ENCODE measurements around the gene UBL4A. TPM values are rescaled to one million over a fixed set of nuclear protein-coding genes. Genes with fewer than 3 reads are reported as not detected.
A peak's percentile ranks its signal among the peaks of the same experiment; 100 is the strongest.

UBL4A gene
- total RNA-seq, 1 experiment from 2014 or later = 26.7 TPM

- Mint-ChIP-seq H3K36me3 (ENCODE audit: insufficient read depth, unreplicated experiment) (peaks cover 18% of the 10 kb centered on the region), H3K27me3 (ENCODE audit: insufficient read depth, unreplicated experiment) (no peaks in the 10 kb centered on the region), H3K4me1 (ENCODE audit: insufficient read depth, unreplicated experiment) (no peaks in the 10 kb centered on the region), H3K27ac (ENCODE audit: low read depth, unreplicated experiment) (no peak overlapping the region), H3K4me3 (ENCODE audit: unreplicated experiment) (no peak overlapping the region), H3K9me3 (ENCODE audit: unreplicated experiment) (no peaks in the 10 kb centered on the region)
- no peak for TF ChIP-seq CTCF (IDR thresholded peaks at IDR 0.05; ENCODE audit: unreplicated experiment)
- intact Hi-C loops (cut with micrococcal nuclease) = loop anchor here (5.0 kb wide), 2 partner anchors 135 to 770 kb away; partner anchors contain the start of genes PLXNB3 and RPL10
- DNase-seq (ENCODE audit: unreplicated experiment) = no peak
- no TSS peak for BruUV-seq (replicated peaks)
- ChIA-PET POLR2A (interaction anchor here (1.0 kb wide), 1 partner anchor 16 kb away, joined by 4 read pairs; the partner anchor contains the start of gene FAM3A), CTCF (interaction anchor here (0.6 to 6.3 kb wide), 3 partner anchors 160 to 976 kb away, joined by 5 to 54 read pairs (median 19); partner anchors contain the start of gene FLNA)
Measured at GRCh38 chrX:154532690-154533089, 46.3 kb upstream of the UBL4A start.

- CTCF ChIA-PET = interaction anchor here (2.4 to 6.3 kb wide), 2 partner anchors 158 to 518 kb away, joined by 19 to 54 read pairs; partner anchors contain the start of gene FLNA
- no peak overlapping the region for H3K4me3 Mint-ChIP-seq (ENCODE audit: unreplicated experiment)
- intact Hi-C loops (cut with micrococcal nuclease) = loop anchor here (5.0 kb wide), 2 partner anchors 134 to 769 kb away; partner anchors contain the start of genes PLXNB3 and RPL10
- H3K27ac Mint-ChIP-seq (ENCODE audit: low read depth, unreplicated experiment) = peak overlapping the region; percentile 58
- no peak for DNase-seq (ENCODE audit: unreplicated experiment)
- peaks cover 6% of the 10 kb centered on the region for H3K4me1 Mint-ChIP-seq (ENCODE audit: insufficient read depth, unreplicated experiment)
- H3K36me3 Mint-ChIP-seq (ENCODE audit: insufficient read depth, unreplicated experiment) = peaks cover 18% of the 10 kb centered on the region
- no peaks in the 10 kb centered on the region for H3K27me3 Mint-ChIP-seq (ENCODE audit: insufficient read depth, unreplicated experiment)
- no peak for TF ChIP-seq CTCF (IDR thresholded peaks at IDR 0.05; ENCODE audit: unreplicated experiment)
- H3K9me3 Mint-ChIP-seq (ENCODE audit: unreplicated experiment) = no peaks in the 10 kb centered on the region
- POLR2A ChIA-PET = interaction anchor here (1.0 kb wide), 1 partner anchor 15 kb away, joined by 4 read pairs; the partner anchor contains the start of gene FAM3A
- no TSS peak for BruUV-seq (replicated peaks)
Measured at GRCh38 chrX:154531626-154532025, 45.2 kb upstream of the UBL4A start.

GRCh38 chrX:154530286-154530685 is 43.9 kb upstream of the UBL4A start:
- Mint-ChIP-seq H3K4me3 (ENCODE audit: unreplicated experiment) (no peak overlapping the region), H3K9me3 (ENCODE audit: unreplicated experiment) (no peaks in the 10 kb centered on the region), H3K27ac (ENCODE audit: low read depth, unreplicated experiment) (no peak overlapping the region), H3K27me3 (ENCODE audit: insufficient read depth, unreplicated experiment) (no peaks in the 10 kb centered on the region), H3K4me1 (ENCODE audit: insufficient read depth, unreplicated experiment) (peaks cover 10% of the 10 kb centered on the region), H3K36me3 (ENCODE audit: insufficient read depth, unreplicated experiment) (peaks cover 14% of the 10 kb centered on the region)
- ChIA-PET CTCF (no interaction called here), POLR2A (interaction anchor here (1.3 kb wide), 1 partner anchor 17 kb away, joined by 4 read pairs; the partner anchor contains the start of genes G6PD and IKBKG)
- DNase-seq (ENCODE audit: unreplicated experiment) = no peak
- TF ChIP-seq CTCF (IDR thresholded peaks at IDR 0.05; ENCODE audit: unreplicated experiment) = no peak
- no TSS peak for BruUV-seq (replicated peaks)
- intact Hi-C loops (cut with micrococcal nuclease) = loop anchor here (5.0 kb wide), 2 partner anchors 133 to 768 kb away; partner anchors contain the start of genes PLXNB3 and RPL10

GRCh38 chrX:154529206-154529612 is 42.8 kb upstream of the UBL4A start:
- Mint-ChIP-seq H3K27me3 (ENCODE audit: insufficient read depth, unreplicated experiment) (no peaks in the 10 kb centered on the region), H3K4me1 (ENCODE audit: insufficient read depth, unreplicated experiment) (peaks cover 10% of the 10 kb centered on the region), H3K27ac (ENCODE audit: low read depth, unreplicated experiment) (no peak overlapping the region), H3K4me3 (ENCODE audit: unreplicated experiment) (no peak overlapping the region), H3K36me3 (ENCODE audit: insufficient read depth, unreplicated experiment) (peaks cover 6% of the 10 kb centered on the region), H3K9me3 (ENCODE audit: unreplicated experiment) (no peaks in the 10 kb centered on the region)
- BruUV-seq (replicated peaks) = no TSS peak
- DNase-seq (ENCODE audit: unreplicated experiment) = no peak
- no peak for TF ChIP-seq CTCF (IDR thresholded peaks at IDR 0.05; ENCODE audit: unreplicated experiment)
- ChIA-PET CTCF (interaction anchor here (0.8 to 1.0 kb wide), 2 partner anchors 155 to 582 kb away, joined by 3 to 6 read pairs; no protein-coding TSS in a partner anchor), POLR2A (interaction anchor here (0.7 to 3.6 kb wide), 3 partner anchors 13 to 1010 kb away, joined by 3 to 36 read pairs (median 4); partner anchors contain the start of genes FAM3A, G6PD and IKBKG)
- intact Hi-C loops (cut with micrococcal nuclease) = no loop called here
